Measurements from ENCODE around the gene STARD5.
"Not testable (repeated sequence)": the region's sequence is repeated elsewhere in the genome, so short reads cannot be mapped to it uniquely, and the experiment has no call there.

STARD5 gene

DNA sequence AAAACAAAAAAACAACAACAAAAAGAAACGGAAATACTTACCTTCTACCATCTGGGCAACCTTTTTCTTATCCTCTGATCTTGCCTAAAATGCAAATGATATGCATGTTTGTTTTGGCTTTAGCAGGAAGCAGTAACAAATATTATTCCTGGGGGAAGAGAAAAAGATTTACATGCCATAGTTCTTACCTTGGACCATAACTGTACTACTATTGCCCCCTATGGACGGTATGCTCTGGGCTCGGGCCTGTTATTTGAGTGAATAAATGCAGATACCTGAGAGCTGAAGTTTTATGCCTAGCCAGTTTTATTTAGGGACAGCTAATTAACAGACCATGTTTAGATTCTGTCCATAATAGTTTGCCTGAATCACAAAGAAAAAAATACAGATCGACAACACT, 12.6 kb upstream of the STARD5 start:
- DNase-seq: no peak

DNA sequence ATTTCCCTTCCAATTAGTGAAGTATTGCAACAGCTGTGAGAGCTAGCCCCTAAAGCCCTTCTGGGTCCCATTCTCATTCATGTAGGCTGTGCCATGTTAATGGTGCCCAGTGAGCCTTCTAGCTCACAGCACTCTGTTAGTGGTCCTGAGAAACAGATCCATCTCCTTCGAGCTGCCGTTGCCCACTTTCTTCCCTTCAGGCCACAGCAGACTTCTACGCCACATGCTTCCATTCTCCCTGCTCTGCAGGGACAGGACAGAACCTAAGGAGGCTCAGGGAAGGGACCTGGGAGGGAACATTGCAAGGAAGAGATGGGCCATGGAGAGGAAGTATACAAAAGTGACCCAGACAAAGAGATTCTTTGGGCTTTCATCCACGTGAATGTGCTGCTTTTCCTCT, 11.7 kb upstream of the STARD5 start:
- DNase-seq: no peak

DNA sequence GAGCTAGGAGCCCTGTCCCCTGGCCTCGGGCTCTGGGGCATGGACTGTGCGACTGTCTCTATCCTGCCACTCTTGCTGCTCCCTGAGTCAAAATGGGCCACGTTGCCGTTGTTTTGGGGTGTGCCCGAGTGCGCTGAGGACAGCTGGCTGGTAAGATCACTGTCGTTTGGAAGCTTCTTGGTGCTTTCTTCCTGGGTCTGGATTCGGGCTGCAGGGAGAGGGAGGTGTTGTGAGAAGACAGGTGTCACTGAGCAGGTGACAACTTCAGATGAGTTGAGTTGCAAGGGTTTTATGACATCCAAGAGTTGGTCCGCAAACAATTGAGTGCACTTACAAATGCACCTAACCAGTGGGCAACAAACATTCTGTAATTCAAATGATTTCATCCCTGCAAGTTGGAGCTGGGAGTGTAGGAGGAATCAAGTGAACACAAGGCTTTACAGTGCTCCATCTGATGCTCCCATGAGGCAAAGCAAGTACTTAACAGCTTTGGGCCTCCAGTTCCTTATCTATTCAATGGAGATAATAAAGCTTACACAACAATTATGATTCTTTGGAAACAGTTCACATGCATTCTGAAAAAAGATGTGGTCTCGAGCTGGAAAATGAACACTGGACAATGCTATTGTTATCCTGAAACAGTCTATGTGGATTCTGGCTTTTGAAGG, 11.0 kb upstream of the STARD5 start:
- DNase-seq: no peak

DNA sequence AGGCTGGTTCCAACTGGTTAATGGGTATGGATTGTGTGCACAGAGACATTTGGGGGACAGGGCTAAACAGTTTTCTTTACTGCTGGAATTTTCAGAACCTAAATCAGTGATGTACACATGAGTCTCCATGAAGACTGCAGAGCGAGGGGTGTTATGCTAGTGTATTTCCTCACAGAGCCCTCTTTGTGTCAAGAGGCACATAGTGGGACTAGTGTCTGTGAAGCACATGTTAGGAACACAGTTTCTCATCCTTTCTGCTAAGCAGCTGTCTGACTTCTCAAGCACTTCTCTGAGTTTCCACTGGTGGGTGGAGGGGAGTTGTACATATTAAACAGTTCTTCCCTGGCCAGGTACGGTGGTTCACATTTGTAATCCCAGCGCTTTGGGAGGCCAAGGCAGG, 9.4 kb upstream of the STARD5 start:
- DNase-seq: no peak

DNA sequence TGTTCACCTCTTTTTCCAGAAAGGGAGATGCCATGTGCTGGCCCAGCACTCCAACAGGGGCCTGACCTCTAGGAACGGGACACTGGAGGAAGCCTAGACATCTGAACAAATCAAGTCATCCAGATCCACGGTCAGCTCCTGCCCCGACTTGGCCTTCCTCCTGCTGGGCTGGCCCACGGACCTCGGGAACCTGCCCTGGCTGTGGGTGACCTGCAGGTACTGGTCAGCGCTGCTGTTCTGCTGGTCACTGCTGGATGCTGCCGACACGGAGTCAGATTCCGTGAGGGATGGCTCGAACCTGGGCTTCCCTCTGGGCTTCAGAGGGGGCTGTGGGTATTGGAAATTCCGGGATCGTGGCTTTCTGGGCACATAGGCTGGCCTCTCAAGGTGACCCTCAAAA, 8.4 kb upstream of the STARD5 start:
- DNase-seq: no peak

DNA sequence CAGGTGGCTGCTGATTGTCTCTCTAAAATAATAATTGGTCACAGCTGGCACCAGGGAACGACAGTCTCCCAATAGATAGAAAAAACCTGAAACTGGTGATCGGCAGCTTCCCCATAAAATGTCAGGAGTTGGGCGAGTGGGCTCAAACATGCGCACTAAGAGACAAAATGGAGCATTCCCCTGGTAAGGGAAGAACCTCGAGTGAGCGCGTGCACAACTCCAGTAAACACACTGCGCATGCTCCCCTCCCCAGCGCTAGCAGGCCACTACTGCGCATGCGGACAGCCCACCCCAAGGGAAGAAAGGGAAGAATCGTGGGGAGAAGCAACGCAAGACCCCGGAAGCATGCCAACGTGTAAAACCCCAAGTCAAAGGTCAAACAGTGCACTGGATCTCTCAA, 7.7 kb upstream of the STARD5 start:
- DNase-seq: no peak

DNA sequence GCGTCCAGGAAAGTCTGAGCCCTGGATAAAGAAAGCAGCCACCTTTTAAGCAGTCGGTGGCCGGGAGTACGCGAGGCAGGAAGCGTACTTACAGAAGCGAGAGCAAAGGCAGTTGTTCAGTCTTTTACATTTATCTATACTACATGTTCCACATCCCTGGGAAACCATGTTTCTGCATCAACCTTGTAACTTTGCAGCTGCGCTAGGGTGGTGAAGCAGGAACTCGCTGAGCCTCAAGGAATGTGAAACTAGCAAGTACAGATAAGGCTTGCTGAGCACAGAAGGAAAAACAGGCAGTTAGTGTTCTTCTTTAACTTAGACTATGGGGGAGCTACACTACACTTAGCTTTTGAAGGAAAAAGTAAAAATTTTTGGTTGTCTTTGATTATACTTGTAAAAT, 7.2 kb upstream of the STARD5 start:
- not testable (repeated sequence) for DNase-seq

DNA sequence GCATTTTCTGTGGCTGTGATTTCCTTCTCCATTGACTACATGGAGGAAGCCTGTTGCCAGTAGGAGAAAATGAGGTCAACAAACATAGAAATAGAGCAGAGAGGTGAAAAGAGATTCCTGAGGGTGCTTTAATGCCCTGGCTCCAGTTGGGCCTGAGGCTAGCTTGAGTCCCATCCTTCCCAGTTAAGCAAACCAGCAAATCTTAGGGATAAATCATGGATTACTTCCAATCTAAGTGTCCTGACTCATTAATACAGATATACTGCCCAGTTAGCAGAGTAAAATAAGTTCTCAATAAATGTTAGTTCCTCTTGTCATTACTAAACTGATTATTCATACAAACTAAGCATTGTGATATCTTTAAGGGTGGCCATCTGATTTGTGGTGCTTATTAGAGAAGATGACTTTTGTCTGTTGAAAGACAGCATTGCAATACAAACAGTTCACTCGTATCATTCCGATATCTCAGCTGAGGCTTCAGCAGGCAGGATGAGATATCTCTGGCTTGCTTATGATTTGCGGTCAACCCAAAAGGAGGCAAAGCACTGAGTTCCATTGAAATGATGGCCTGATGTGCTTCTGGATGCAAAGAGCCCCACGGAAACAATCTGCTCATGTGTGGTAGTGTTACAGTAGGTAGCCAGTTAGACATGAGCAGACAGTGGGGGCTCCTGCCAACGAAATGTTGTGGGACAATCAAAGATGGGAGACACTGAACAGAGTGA, 6.6 kb upstream of the STARD5 start:
- DNase-seq: no peak

DNA sequence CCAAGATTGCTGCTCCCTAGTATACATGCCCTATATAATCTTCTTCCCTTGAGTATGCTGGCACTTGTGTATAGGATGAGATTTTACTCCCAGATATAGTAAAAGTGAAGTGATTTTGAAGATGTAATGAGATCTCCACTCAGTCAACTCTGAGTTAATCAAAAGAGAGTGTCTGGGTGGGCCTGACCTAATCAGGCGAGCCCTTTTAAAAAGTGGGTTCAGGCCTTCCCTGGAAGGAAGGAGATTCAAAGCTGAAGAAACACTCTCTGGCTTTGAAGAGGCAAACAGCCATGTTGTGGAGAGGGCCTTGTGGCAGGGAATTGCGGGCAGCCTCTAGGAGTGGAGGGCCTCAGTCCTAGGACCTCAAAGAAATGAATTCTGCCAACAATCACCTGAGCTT, 5.5 kb upstream of the STARD5 start:
- DNase-seq: no peak

DNA sequence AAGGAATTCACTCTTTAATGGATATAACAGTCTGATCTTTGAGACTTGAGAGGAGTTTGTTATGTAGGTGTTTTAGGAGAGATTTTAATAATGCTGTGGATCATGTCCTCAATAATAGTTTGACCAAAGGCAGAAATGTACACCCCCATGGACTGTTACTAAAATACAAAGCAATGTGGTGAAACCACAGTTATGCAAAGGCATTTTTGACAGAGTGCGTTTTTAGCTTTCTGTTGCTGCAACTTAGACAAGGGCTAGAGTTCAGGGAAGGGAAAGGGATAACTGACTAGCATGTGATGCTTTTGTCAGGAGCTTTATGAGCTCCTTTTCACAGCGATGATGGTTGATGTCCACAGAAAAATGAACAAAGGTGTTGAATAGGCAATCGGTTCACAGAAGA, 3.6 kb upstream of the STARD5 start:
- DNase-seq: no peak

DNA sequence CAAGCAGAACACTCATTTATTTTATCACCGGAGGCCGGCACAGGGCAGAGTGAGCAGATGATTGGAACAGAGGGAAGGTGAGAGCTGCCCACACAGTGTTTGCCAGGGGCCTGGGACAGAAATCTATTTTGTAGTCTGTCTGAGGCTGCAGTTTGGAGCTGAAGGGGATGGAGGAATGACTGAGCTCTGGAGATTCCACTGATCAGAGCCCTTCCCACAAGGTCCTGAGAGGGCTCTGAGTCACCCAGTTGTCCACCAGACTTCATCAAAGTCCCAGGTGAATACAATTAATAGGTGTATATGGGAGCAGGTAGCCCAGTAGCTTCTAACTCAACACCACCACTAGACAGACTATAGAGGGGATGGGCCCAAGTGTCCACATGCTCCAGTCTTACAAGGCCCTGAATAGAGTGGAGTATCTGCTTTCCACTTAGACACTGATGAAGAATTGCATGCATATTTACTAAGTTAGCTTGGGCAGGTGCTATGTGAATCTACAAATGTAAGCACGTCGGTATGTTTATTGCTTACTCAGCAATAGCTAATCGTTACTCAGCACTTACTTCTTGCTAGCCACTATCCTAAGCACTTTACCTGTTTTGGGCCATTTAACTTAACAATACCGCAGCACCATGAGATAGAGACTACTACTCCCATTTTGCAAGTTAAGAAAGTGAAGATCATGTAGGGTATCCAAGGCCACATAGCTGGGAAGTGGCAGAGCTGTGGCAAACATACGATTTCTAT, 2.7 kb upstream of the STARD5 start:
- no peak for DNase-seq

DNA sequence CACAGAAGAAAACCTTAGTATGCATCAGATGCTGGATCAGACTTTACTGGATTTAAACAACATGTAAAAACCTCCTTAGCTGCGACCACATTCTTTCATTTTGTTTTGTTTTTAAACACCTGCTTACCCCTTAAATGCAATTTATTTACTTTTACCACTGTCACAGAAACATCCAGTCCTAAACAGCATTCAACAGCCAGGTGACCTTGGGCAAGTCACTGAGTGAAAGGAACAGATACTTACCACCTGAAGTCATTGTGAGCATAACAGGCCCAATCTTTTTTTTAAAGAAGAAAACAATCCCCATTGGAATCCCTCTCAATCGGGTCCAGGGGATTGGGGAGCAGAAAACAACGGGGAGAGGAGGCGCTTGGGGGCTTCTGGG, 390 bp downstream of the STARD5 start:
- DNase-seq: no peak

DNA sequence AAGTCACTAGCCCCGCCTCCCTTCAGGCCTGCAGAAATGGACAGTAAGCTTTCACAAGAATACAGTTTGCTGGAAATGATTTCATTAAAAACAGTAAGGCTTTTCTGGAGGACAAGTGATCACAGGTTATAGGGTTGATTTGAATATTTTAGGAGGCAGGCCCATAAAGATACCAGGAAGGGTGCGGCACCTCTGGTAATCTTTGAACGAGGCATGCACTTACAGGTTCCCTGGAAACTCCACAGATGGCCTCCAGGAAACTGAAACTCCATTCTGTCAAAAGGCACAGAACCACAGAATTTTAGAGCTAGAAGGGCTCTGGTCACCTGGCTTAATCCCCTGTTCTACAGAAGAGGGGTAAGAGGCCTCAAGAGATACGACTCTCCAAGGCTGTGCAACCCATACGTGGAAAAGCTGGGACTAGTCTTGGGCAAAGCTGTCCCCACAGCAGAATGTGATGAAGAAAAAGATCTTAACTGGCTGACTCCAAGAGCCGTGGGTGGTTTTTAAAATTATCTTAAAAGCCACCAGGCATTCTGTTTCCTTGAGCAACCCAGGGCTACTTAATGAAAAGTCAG, 1.2 kb downstream of the STARD5 start:
- no peak for DNase-seq

DNA sequence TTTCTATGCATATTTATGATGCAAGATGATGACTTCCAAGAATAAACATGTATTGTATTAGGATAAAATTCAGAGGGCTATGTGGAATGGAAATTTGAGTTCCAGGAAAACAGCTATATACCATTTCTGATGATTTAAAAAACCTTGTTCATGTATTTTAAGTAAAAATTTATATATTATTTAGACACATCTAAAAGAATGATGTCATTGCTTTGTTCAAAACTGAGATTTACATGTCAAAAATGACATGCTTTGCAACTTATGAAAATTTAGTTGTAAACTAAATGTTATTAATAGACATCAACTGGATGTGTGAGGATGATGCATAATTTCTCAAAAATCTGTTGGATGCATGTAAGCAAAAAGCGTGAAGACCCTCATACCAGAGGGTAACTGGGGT, 2.3 kb downstream of the STARD5 start:
- no peak for DNase-seq

DNA sequence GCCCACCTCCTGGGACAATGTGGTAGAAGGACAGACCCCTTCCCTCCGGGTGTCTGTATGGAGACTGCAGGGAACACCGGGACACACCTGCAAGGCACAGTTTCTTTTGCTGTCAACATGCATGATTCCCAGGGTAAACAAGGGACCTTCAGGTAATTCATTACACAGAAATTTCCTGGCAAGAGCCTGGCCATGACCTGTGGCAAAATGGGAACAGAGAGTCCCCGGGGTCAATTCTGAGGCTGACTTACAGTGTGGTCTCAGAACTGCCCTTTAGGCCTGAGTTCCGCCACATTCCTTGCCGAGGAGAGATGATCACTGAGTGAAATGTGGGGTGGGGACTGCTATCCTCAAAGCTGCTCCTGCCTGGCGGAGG, 6.3 kb downstream of the STARD5 start:
- no peak for DNase-seq

DNA sequence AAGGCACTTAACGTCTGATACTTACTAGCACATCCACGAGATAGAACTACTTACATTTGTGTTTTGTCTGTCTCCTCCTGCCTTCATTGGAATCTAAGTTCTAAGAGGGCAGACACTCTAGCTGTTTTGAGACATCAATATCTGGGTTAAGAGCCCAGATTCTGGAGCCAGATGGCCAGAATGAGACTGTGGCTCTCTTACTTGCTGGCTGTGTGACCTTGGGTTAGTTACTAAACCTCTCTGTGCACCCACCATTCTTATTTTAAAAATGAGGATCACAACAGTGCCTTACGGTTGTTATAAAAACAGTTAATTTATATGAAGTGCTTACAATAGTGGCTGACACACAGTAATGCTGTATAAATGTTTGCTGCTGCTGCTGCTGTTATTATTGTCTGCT, 7.7 kb downstream of the STARD5 start:
- DNase-seq: no peak

DNA sequence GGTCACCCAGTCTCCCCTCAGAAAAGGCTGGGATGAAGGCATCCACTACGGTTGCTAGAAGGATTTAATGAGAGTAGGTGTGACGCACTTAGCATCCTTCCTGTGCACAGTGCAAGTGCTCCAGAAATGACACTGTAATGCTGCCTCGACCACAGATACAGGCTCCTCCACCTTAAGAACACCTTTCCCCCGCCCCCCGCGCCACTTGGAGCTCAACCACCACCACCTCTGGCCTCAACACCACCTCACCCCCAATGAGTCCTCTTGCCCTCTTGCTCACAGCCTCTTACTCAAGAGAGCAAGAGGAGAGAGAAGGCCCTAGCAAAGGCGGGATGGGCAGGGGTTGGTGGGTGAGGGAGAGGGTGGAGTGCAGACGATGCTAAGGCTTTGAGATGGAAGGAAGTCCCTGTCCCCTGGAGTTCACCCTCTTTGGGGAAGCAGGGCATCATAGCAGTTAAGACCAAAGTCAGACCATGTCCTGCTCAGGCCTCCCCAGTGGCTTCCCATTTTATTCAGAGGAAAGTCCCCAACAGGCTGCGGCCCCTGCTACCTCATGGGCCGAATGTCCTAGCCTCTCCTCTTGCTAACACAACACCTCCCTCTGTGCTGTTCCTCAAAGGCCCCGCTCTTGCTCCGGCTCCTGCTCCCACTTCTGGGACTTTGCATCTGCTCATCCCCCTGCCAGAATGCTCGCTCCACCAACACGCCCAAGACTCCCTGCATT, 8.3 kb downstream of the STARD5 start:
- no peak for DNase-seq

DNA sequence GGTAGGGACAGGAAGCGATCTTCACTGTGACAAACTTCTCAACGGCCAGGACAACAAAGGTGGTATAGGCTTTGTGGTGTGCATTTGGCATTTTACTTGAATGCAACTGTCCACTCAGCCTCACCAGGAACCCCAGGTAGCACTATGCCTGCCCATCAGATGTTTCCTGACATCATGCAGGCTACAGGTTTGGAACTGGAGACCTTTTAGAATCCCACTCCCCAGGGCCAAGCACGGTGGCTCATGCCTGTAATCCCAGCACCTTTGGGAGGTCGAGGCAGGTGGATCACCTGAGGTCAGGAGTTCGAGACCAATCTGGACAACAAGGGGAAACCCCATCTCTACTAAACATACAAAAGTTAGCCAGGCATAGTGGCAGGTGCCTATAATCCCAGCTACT, 9.6 kb downstream of the STARD5 start:
- DNase-seq: no peak

DNA sequence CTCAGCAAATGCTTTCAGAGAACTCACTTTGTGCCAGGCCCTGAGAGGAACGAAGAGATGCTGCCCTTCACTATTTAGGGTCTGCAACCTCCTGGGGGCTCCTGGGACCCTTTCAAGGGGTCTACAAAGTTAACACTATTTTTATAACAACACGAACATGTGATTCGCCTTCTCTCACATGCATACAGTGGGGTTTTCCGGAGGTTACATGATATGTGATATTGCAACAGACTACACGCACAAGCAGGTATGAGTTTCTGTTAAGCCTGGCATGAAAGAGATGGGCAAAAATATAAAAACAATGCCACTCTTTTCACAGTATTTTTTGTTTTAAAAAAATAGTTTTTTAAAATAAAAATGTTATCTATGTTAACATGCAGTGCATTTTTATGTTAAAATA, 10.3 kb downstream of the STARD5 start:
- no peak for DNase-seq

DNA sequence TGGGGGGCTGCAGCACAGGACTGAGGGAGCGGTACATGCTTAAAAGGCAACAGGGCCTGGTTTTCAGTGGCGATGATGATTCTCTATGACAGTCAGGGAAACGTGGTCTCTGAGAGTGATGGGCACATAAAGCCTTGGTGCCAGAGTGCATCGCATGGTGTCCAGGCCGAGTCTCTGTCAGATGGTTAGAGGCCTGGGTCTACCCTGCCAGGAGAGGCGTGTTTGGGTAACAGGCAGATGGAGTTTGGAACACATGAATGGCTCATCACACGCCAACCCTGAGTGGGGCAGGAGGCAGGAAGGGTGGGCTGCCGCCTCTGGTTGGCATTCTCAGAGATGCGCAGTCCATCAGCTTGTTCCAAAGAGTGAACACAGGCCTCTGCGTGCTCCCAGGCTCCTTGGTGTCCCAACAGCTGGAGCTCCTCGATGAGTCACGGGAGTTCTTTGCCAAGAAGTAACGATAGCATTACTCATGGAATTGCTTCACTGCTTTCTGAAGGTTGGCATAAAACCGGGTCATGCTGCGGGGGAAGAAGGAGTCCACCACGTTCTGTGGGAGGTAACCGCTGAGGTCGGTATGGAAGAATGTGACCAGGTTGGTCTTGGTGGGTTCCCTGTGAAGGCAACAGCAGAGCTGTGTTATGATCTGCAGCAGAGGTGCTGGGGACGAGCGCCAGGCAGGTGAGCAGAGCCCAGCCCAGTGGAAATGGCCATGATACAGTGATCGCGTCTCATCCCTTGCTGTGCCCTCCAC, 11.0 kb downstream of the STARD5 start:
- DNase-seq: no peak

DNA sequence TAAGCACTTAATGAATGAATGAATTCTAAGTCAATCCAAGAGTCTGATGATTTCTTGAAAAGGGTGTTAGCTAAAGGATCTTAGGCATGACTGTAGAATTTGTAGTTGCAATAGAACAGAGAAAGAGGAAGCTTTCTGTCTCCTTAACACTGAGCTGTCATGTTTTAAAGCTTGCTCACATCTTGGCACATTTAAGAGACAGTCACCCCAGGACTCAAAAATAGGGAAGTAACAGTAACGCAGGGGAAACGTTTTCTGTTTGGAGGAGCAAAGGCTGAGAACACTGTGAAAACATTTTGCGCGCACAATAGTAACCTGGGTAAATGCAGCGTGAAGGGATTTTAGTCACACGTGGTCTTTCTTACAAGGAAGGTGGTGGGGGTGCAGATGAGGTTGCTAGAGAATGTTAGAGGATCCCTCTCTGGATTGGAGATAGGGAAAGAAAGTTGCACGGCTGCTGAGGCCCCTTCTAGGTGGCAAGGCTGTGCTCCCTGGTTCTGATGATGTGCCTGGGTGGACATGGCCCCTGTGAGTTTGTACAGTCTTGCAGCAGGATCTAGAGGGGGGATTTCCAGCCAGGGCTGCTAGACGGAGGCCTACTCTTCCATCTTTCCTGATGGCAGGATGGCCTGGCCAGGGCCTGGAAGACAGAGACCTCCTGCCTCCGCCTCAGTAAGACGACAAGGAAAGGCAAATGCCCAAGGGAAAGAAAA, 12.0 kb downstream of the STARD5 start:
- no peak for DNase-seq

DNA sequence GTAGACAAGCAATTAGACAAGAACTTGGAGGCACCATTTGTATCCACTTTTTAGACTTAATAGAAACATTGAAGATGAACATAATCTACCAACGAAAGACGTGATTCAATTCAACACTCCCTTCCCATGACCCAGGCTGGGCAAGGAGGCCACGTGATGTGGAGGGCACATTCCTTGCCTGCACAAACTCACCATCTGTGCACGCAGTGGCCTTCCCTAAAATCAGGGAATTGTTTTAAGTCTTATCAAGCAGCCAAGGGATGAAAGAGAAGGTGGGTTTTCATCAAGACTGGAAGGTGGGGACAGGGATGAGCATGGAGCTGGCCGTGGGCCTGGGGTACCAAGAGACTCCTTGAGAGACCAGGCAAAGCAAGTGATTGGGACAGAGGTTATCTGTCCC, 13.5 kb downstream of the STARD5 start:
- DNase-seq: no peak
